B cell (primary cell): Measurements from ENCODE around the gene GPR180. TPM values are rescaled to one million over a fixed set of nuclear protein-coding genes. Genes with fewer than 3 reads are reported as not detected.
"Not testable (repeated sequence)": the region's sequence is repeated elsewhere in the genome, so short reads cannot be mapped to it uniquely, and the experiment has no call there.

Experiments used
- ATAC-seq: fragments of 200-7000 bp; cut with Tn5 transposase; one replicate; pipeline ENCODE4 v1.10.0; 2021; ENCODE audit warnings: low read depth, mild to moderate bottlenecking, moderate number of reproducible peaks, moderate library complexity
- CTCF ChIA-PET: fragments of 350-600 bp; sonication (Branson Sonifier 250); formaldehyde crosslinking; loops from one replicate; lab custom pipeline; 2021; ENCODE audit warnings: antibody characterized with exemption, inconsistent platforms; lab: Charles Lee
- POLR2A ChIA-PET: fragments of 350-600 bp; sonication (Branson Sonifier 250); formaldehyde crosslinking; loops from one replicate; lab custom pipeline; 2021; ENCODE audit warnings: antibody characterized with exemption; lab: Charles Lee
- DNase-seq: peaks from one replicate; pipeline ENCODE4 v3.0.0; 2013
- H2AFZ ChIP-seq: 2 replicates; pipeline ENCODE4 v1.6.1; 2012; ENCODE audit warnings: mild to moderate bottlenecking, low read depth, low read length; ENCODE audit not compliant: insufficient read depth, poor library complexity, severe bottlenecking
- H3K27ac ChIP-seq, 2 donors: 1 replicate in 1 of 2; 2 replicates in 1 of 2; pipeline ENCODE4 v1.5.1; 2012 to 2013; ENCODE audit warnings: low read length in 2 of 2, mild to moderate bottlenecking in 2 of 2, moderate library complexity in 1 of 2
- H3K27me3 ChIP-seq, 4 experiments: fragments of 200-600 bp in 1 of 4; sonication (generic) in 1 of 4; replicated peaks in 1 of 4; 1 replicate in 2 of 4; 2 replicates in 2 of 4; pipeline versions ENCODE4 v1.6.1 to v1.7.0; 2013 to 2016; ENCODE audit warnings: low read length in 3 of 4, mild to moderate bottlenecking in 2 of 4, mixed read lengths in 1 of 4, moderate library complexity in 1 of 4; ENCODE audit not compliant: insufficient read depth in 4 of 4, control insufficient read depth in 3 of 4; ENCODE audit errors: control extremely low read depth in 1 of 4
- H3K36me3 ChIP-seq, 2 experiments: replicated peaks in 1 of 2; 1 replicate in 1 of 2; 2 replicates in 1 of 2; pipeline versions ENCODE4 v1.6.1 to v1.7.1; 2013; ENCODE audit warnings: low read length in 1 of 2; ENCODE audit not compliant: insufficient read depth in 2 of 2, control insufficient read depth in 1 of 2; ENCODE audit errors: control extremely low read depth in 1 of 2, extremely low read depth in 1 of 2
- H3K4me1 ChIP-seq, 2 donors: fragments of 200-600 bp in 1 of 2; sonication (generic) in 1 of 2; 1 replicate in 1 of 2; 2 replicates in 1 of 2; pipeline versions ENCODE4 v1.5.1 to v1.6.1; 2013 to 2017; ENCODE audit warnings: low read length in 2 of 2; ENCODE audit not compliant: control insufficient read depth in 2 of 2, insufficient read depth in 2 of 2
- H3K4me2 ChIP-seq: replicated peaks from 2 replicates; pipeline ENCODE3; 2012; ENCODE audit warnings: mild to moderate bottlenecking, low read depth, low read length; ENCODE audit not compliant: poor library complexity, severe bottlenecking
- H3K4me3 ChIP-seq, 5 experiments: fragments of 200-600 bp in 1 of 5; sonication (generic) in 1 of 5; 1 replicate in 3 of 5; 2 replicates in 2 of 5; pipeline versions ENCODE4 v1.5.1 to v1.7.0; 2011 to 2016; ENCODE audit warnings: low read length in 4 of 5, mild to moderate bottlenecking in 4 of 5, low read depth in 2 of 5, control low read depth in 1 of 5, moderate library complexity in 1 of 5; ENCODE audit not compliant: insufficient read depth in 1 of 5; ENCODE audit errors: control extremely low read depth in 1 of 5, extremely low read depth in 1 of 5
- H3K79me2 ChIP-seq: fragments of 200-600 bp; sonication (generic); one replicate; pipeline ENCODE4 v1.6.0; 2016; ENCODE audit warnings: low read length; ENCODE audit not compliant: control insufficient read depth, insufficient read depth
- H3K9ac ChIP-seq: fragments of 200-600 bp; sonication (generic); 2 replicates; pipeline ENCODE4 v1.6.1; 2017; ENCODE audit warnings: mild to moderate bottlenecking, low read length, moderate library complexity
- H3K9me3 ChIP-seq, 3 donors: one replicate each; pipeline versions ENCODE4 v1.6.1 to v1.7.1; 2013; ENCODE audit warnings: low read length in 2 of 3; ENCODE audit not compliant: control insufficient read depth in 2 of 3, insufficient read depth in 1 of 3; ENCODE audit errors: control extremely low read depth in 1 of 3
- H4K20me1 ChIP-seq: 2 replicates; pipeline ENCODE4 v1.6.0; 2012; ENCODE audit warnings: mild to moderate bottlenecking, low read length; ENCODE audit not compliant: insufficient read depth, control insufficient read depth, poor library complexity, severe bottlenecking
- H3K27ac Mint-ChIP-seq: one replicate; pipeline ENCODE4 v1.8.0; 2021; ENCODE audit warnings: mixed read lengths
- H3K27me3 Mint-ChIP-seq: one replicate; pipeline ENCODE4 v1.8.0; 2021; ENCODE audit warnings: mixed read lengths
- H3K4me1 Mint-ChIP-seq: one replicate; pipeline ENCODE4 v1.8.0; 2021; ENCODE audit warnings: mixed read lengths
- H3K4me3 Mint-ChIP-seq: one replicate; pipeline ENCODE4 v1.8.0; 2021; ENCODE audit warnings: mixed read lengths
- H3K9me3 Mint-ChIP-seq: one replicate; pipeline ENCODE4 v1.8.0; 2022; ENCODE audit warnings: mixed read lengths; ENCODE audit not compliant: insufficient read depth
- EZH2 ChIP-seq: IDR thresholded peaks from 2 replicates; pipeline ENCODE4 v1.6.1; 2012; ENCODE audit warnings: borderline replicate concordance, low read depth, mild to moderate bottlenecking, moderate library complexity, low read length; ENCODE audit not compliant: insufficient read depth, poor library complexity, severe bottlenecking
- WGBS: methylation state at CpG from one replicate; pipeline ENCODE4 v1.1.5; 2013; ENCODE audit warnings: missing lambda C conversion rate; ENCODE audit not compliant: insufficient coverage; 5-methylcytosine and 5-hydroxymethylcytosine counted together
- intact Hi-C: fragments of 100-400 bp; cut with micrococcal nuclease; formaldehyde crosslinking; loops from one replicate; pipeline ENCODE4 v1.10.0; 2022
- polyA plus RNA-seq: library from polyadenylated mRNA; depleted of rRNA; stranded (reverse); fragments of >200 nt; gene quantifications from 2 replicates; pipeline ENCODE4 v1.2.3, GENCODE V29; 2012
- total RNA-seq, 2 donors: library from RNA; stranded (reverse); fragments of 120-200 nt in 1 of 2; gene quantifications; 1 replicate in 1 of 2; 2 replicates in 1 of 2; pipeline versions ENCODE4 v1.2.3 to v1.2.4, GENCODE V29; 2013 to 2022
- TF ChIP-seq, protein P1 (sequence below): fragments of 200-600 bp; IDR thresholded peaks from one replicate; pipeline ENCODE4 v1.8.0; 2022; ENCODE audit warnings: antibody characterized with exemption, mild to moderate bottlenecking

Gene GPR180
- total and polyA plus RNA-seq, 2 donors (not counting 1 experiment from before 2014, with no cell fraction given) = 1.2 to 4.7 TPM

DNA sequence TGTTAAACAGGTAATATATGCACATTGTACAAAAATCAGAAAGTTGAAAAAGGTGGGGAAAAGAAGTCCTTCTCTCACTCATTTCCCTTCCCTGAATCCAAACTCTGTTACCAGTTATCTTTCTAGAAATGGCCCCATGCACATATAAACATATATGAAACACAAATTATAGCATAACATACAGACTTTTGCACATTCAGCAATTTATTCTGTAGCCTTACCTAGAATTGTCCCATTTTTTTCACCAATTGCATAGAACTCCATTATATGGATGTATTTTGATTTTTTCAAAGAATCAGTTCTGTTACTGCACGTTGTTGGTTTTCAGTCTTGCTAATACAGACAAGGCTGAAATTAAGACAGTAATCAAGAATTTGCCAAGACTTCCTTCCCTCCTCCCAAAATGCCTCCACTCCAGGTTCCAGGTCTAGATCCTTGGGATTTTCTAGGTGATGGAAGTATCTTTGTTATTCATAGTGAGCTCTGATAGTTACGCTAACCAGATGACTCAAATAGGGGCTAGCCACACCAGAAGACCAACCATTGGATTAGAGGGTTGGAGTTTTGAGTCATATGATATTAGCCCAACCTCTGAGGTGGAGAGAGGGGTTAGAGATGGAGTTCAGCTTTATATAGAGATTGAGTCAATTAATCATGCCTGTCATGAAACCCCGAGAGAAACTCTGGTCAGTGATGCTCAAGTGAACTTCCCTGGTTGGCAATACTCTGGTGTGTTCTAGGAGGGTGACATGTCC, 30.7 kb downstream of the GPR180 start:
- TF ChIP-seq EZH2 = no peak
- TF ChIP-seq, protein P1, sequence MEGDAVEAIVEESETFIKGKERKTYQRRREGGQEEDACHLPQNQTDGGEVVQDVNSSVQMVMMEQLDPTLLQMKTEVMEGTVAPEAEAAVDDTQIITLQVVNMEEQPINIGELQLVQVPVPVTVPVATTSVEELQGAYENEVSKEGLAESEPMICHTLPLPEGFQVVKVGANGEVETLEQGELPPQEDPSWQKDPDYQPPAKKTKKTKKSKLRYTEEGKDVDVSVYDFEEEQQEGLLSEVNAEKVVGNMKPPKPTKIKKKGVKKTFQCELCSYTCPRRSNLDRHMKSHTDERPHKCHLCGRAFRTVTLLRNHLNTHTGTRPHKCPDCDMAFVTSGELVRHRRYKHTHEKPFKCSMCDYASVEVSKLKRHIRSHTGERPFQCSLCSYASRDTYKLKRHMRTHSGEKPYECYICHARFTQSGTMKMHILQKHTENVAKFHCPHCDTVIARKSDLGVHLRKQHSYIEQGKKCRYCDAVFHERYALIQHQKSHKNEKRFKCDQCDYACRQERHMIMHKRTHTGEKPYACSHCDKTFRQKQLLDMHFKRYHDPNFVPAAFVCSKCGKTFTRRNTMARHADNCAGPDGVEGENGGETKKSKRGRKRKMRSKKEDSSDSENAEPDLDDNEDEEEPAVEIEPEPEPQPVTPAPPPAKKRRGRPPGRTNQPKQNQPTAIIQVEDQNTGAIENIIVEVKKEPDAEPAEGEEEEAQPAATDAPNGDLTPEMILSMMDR = no peak
- H3K79me2 ChIP-seq = no peaks in the 10 kb centered on the region
- no peak overlapping the region for H3K9ac ChIP-seq
- H3K9me3 Mint-ChIP-seq = no peaks in the 10 kb centered on the region
- H3K9me3 ChIP-seq = no peaks in the 10 kb centered on the region
- 100% methylated on average over 1 of the region's 3 CpGs for whole genome bisulfite sequencing
- H3K27ac Mint-ChIP-seq = no peak overlapping the region
- ATAC-seq (no peak), DNase-seq (no peak)
- H3K27ac ChIP-seq = no peak overlapping the region
- ChIA-PET POLR2A (no interaction called here), CTCF (interaction anchor here (0.8 kb wide), 1 partner anchor 15 kb away, joined by 3 read pairs; no protein-coding TSS in a partner anchor)
- H3K27me3 Mint-ChIP-seq = no peaks in the 10 kb centered on the region
- no peaks in the 10 kb centered on the region for H3K4me1 Mint-ChIP-seq
- intact Hi-C loops = no loop called here
- no peak overlapping the region for H3K4me2 ChIP-seq
- H4K20me1 ChIP-seq = no peaks in the 10 kb centered on the region
- no peak overlapping the region for H2AFZ ChIP-seq
- no peak overlapping the region for H3K4me3 ChIP-seq
- H3K27me3 ChIP-seq = no peaks in the 10 kb centered on the region
- H3K4me1 ChIP-seq = no peaks in the 10 kb centered on the region
- no peak overlapping the region for H3K4me3 Mint-ChIP-seq
- H3K36me3 ChIP-seq = peaks cover 0 to 2% of the 10 kb centered on the region in 2 experiments

DNA sequence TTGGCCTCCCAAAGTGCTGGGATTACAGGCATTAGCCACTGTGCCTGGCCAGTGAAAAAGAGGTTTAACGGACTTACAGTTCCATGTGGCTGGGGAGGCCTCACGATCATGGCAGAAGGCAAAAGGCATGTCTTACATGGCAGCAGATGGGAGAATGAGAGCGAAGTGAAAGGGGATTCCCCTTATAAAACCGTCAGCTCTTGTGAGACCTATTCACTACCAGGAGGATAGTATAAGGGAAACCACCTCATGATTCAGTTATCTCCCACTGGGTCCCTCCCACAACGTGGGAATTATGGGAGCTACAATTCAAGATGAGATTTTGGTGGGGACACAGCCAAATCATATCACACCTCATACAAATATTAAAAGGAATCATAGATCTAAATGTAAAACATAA, 34.4 kb downstream of the GPR180 start:
- DNase-seq, H3K79me2 ChIP-seq, intact Hi-C loops, H3K27me3 Mint-ChIP-seq, H3K27ac Mint-ChIP-seq, H3K4me3 Mint-ChIP-seq, H3K27ac ChIP-seq, H3K4me3 ChIP-seq, H2AFZ ChIP-seq, H3K36me3 ChIP-seq, ATAC-seq, H3K9ac ChIP-seq, H3K4me2 ChIP-seq, H3K4me1 Mint-ChIP-seq, H3K4me1 ChIP-seq, H3K27me3 ChIP-seq, H4K20me1 ChIP-seq, H3K9me3 Mint-ChIP-seq, H3K9me3 ChIP-seq: not testable (repeated sequence)
- POLR2A ChIA-PET = interaction anchor here (0.6 kb wide), 1 partner anchor 34 kb away, joined by 7 read pairs; no protein-coding TSS in a partner anchor
- WGBS = no CpG with 5 or more reads among the region's 5 CpGs
- CTCF ChIA-PET = interaction anchor here (0.7 kb wide), 1 partner anchor 19 kb away, joined by 3 read pairs; no protein-coding TSS in a partner anchor
